Muscle of leg (tissue), 11 donors: ENCODE data around the gene MYD88. TPM values are rescaled to one million over a fixed set of nuclear protein-coding genes. Genes with fewer than 3 reads are reported as not detected.

ENCODE experiments used
- DNase-seq: peaks from one replicate; pipeline ENCODE4 v3.0.0; 2013
- H3K27ac ChIP-seq: one replicate; pipeline ENCODE4 v1.5.1; 2013; ENCODE audit warnings: mild to moderate bottlenecking, low read length, control low read depth
- H3K27me3 ChIP-seq: one replicate; pipeline ENCODE4 v1.6.1; 2013; ENCODE audit warnings: low read length; ENCODE audit not compliant: control insufficient read depth, insufficient read depth
- H3K36me3 ChIP-seq: one replicate; pipeline ENCODE4 v1.6.1; 2013; ENCODE audit warnings: low read length; ENCODE audit not compliant: control insufficient read depth, insufficient read depth
- H3K4me1 ChIP-seq: one replicate; pipeline ENCODE4 v1.6.1; 2013; ENCODE audit warnings: low read length; ENCODE audit not compliant: control insufficient read depth, insufficient read depth
- H3K4me3 ChIP-seq: one replicate; pipeline ENCODE4 v1.5.1; 2013; ENCODE audit warnings: low read length, control low read depth
- H3K9me3 ChIP-seq: replicated peaks from 2 replicates; pipeline ENCODE4 v1.6.1; 2013; ENCODE audit warnings: low read depth, low read length; ENCODE audit not compliant: control insufficient read depth
- WGBS: methylation state at CpG from one replicate; pipeline ENCODE4 v1.1.5; 2013; ENCODE audit warnings: missing lambda C conversion rate; ENCODE audit not compliant: insufficient coverage; 5-methylcytosine and 5-hydroxymethylcytosine counted together
- polyA plus RNA-seq, 8 donors: library from polyadenylated mRNA; unstranded; fragments of 120-200 nt; gene quantifications; one replicate each; pipeline versions ENCODE4 v1.2.1 to v1.2.3, GENCODE V29; 2013; ENCODE audit warnings: inconsistent platforms in 1 of 8, low replicate concordance in 1 of 8; ENCODE audit not compliant: insufficient read length in 8 of 8, insufficient read depth in 1 of 8
- total RNA-seq: library from RNA; stranded (reverse); fragments of 120-200 nt; gene quantifications from one replicate; pipeline ENCODE4 v1.2.4, GENCODE V29; 2013

The MYD88 gene
- total and polyA plus RNA-seq, 9 donors, result 3.9 to 31.2 (median 22.7) TPM

DNA sequence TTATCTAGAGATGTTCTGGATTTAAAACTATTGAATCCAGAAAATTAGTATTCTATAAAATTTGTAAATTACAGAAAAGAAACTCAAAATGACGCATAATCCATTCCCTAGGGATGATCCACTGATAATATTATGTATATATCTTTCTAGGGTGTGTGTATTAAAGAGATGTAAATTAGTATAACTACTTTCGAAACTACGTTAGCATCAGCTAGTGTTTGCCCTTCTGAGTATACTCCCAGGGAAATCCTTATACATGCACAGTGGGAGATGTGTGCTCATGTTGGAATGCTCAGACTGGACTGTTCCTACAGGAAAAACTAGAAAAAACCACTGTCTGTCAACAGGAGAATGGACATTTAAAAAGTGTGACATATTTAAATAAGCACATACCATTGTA lies 38.0 kb upstream of the MYD88 start:
- H3K27me3 ChIP-seq, result no peaks in the 10 kb centered on the region
- WGBS, result no CpG with 5 or more reads among the region's 3 CpGs
- H3K4me1 ChIP-seq, result no peaks in the 10 kb centered on the region

DNA sequence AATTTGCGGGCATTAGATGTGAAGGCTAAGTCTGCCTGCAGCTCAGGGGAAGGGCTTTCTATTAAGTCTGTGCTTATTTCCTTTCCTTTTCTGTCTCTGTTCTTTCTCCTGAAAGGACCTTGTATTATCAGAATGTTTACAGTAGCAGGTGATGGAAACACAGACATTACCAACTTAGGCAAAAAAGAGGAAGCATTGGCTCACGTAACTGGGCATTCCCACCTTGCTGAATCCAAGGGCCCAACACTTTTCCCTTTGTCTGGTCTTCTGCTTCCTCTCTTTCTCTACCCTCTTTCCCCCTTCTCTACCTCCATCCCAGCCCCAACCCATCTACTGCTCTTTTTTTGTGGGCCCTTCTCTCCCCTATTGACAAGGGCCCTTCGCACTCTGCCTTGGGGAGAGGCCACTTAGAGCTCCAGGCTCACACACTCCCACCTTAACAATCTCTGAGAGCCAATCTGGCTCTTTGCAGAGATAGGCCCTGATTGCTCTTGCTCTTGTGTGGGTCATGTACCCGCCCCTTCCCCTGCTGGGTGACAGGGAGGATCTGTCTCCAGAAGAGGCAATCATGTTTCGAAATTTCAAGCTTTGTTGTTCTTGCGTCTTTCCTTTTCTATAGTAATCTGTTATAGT lies 36.5 kb upstream of the MYD88 start:
- Histone ChIP-seq H3K36me3 (no peaks in the 10 kb centered on the region), H3K9me3 (peaks cover 5% of the 10 kb centered on the region), H3K4me1 (no peaks in the 10 kb centered on the region), H3K27me3 (no peaks in the 10 kb centered on the region), H3K4me3 (no peak overlapping the region), H3K27ac (no peak overlapping the region)
- DNase-seq, result no peak
- 57% methylated on average over 1 of the region's 6 CpGs for WGBS

More for the DNA sequence above, 38.0 kb upstream of the MYD88 start:
- peaks cover 5% of the 10 kb centered on the region for H3K9me3 ChIP-seq
- no peak for DNase-seq
- H3K36me3 ChIP-seq, result no peaks in the 10 kb centered on the region
- H3K27ac ChIP-seq, result no peak overlapping the region
- H3K4me3 ChIP-seq, result no peak overlapping the region

DNA sequence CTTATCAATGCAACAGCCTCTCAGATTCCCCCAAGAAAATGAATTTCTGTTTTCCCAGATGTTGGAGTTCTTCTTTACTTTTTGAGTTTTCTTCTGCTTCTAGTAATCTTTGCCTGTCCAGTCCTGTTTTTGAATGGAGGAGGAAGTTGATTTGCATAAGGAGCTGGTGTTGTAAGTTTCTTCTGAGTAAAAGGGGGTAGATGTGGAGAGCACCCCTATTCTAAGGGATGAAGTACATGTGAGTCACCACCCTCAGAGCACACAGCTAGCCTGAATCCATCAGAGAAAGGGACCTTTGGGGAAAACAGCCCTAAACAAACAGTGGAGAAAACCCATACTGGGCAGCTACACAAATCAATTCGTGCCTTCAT lies 36.0 kb upstream of the MYD88 start:
- H3K36me3 ChIP-seq, result no peaks in the 10 kb centered on the region
- H3K9me3 ChIP-seq, result peaks cover 5% of the 10 kb centered on the region
- DNase-seq, result no peak
- H3K4me3 ChIP-seq, result no peak overlapping the region
- H3K27ac ChIP-seq, result no peak overlapping the region
- no peaks in the 10 kb centered on the region for H3K27me3 ChIP-seq
- no peaks in the 10 kb centered on the region for H3K4me1 ChIP-seq
- no CpG with 5 or more reads among the region's 1 CpG for WGBS

DNA sequence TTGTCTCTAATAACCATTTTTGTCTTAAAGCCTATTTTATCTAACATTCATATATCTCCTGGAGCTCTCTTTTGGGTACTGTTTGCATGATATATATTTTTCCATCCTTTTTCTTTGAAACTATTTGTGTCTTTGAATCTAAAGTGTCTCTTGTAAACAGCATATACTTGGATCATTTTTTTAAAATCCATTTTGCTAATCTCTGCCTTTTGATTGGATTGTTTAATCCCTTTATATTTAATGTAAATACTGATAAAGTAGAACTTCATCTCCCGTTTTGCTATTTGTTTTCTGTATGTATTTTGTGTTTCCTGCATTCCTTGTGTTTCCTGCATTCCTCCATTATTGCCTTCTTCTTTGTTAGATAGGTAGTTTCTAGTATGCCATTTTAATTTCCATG lies 32.9 kb upstream of the MYD88 start:
- H3K9me3 ChIP-seq, result peaks cover 5% of the 10 kb centered on the region
- no peak overlapping the region for H3K27ac ChIP-seq
- H3K4me3 ChIP-seq, result no peak overlapping the region
- DNase-seq, result no peak
- no peaks in the 10 kb centered on the region for H3K4me1 ChIP-seq
- H3K36me3 ChIP-seq, result no peaks in the 10 kb centered on the region
- H3K27me3 ChIP-seq, result no peaks in the 10 kb centered on the region
- no CpG with 5 or more reads among the region's 1 CpG for WGBS

DNA sequence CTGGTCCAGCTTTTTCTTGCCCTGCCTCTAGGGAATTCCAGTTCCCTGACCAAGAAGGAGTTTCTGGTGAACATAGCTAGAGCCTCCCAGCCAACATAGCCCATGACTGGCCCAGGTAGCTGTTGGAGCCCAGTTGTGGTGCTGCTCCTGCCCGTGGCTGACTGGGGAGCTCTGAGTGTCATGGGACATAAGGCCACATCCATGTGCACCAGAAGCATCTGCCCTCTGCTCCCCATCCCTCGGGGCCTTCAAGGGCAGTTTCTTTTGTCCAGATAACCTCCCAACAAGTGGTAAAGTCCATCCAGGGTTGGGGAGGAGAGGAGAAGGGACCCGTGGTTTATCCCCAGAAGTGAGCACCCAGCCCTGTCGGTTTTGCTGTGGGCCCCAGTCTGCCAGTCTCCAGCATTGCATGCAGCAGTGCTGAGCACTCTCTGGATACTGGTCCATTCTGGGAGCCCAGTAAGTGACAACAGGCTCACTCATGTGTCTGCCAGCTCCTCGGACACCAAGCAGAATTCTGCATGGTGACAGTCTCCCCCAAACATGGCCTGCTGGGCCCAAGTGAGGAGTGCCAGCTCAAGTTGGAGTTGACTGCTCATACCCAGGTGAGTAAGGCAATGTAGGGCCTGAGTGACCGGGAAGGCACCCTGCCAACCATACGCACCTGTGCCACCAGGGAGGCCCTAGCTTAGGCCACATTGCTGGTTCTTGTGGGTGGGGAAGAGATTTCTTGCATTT lies 30.4 kb upstream of the MYD88 start:
- WGBS, result 96% methylated on average over 5 of the region's 7 CpGs
- H3K27me3 ChIP-seq, result no peaks in the 10 kb centered on the region
- peaks cover 5% of the 10 kb centered on the region for H3K9me3 ChIP-seq
- no peak for DNase-seq
- no peak overlapping the region for H3K27ac ChIP-seq
- no peak overlapping the region for H3K4me3 ChIP-seq
- H3K36me3 ChIP-seq, result no peaks in the 10 kb centered on the region
- H3K4me1 ChIP-seq, result peaks cover 9% of the 10 kb centered on the region

DNA sequence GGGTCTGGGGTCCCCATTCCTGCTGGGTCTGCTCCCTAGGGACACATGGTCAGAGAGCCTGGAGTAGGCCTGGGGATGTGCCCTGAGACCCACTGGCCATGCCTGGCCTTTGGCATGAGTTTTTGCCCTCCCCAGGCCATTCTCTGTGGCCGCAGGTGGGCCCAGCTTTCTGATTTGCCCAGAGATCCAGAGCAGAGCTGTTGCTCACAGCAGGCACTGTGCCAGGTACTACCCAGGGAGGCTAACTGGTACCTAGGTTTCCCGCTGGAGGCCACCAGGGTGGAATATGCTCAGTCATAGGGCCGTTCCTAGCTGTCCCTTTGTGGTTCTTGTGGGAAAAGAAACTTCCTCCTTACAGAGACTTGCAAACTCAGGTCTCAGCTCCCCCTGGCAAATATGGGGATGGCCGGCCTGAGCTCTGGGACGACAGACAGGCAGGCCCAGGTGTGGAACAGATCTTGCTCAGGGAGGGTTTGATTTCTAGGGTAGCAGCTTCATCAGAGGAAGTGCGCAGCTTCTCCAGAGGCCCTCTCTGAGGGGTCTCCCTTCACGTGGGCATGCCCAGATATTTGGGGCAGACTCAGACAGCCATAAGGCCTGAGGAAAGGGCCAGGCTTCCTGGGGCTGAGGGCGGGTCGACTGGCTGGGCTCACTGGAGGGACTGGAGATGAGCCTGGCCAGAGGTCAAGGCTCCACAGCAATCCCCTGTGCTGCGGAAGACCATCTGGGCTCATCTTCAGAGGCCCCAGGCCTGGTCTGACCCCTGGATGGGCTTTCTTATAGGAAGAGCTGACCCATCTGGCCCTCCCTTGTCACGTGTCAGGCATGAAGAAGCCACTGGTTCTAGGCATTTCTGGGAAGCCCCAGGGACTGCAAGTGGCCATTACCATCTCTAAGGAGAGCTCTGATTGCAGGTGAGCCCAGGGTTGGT lies 29.5 kb upstream of the MYD88 start:
- H3K27me3 ChIP-seq, result no peaks in the 10 kb centered on the region
- no peak overlapping the region for H3K4me3 ChIP-seq
- 71% methylated on average over 8 of the region's 11 CpGs for WGBS
- no peaks in the 10 kb centered on the region for H3K36me3 ChIP-seq
- peaks cover 9% of the 10 kb centered on the region for H3K4me1 ChIP-seq
- H3K27ac ChIP-seq, result no peak overlapping the region
- no peak for DNase-seq
- H3K9me3 ChIP-seq, result peaks cover 5% of the 10 kb centered on the region

DNA sequence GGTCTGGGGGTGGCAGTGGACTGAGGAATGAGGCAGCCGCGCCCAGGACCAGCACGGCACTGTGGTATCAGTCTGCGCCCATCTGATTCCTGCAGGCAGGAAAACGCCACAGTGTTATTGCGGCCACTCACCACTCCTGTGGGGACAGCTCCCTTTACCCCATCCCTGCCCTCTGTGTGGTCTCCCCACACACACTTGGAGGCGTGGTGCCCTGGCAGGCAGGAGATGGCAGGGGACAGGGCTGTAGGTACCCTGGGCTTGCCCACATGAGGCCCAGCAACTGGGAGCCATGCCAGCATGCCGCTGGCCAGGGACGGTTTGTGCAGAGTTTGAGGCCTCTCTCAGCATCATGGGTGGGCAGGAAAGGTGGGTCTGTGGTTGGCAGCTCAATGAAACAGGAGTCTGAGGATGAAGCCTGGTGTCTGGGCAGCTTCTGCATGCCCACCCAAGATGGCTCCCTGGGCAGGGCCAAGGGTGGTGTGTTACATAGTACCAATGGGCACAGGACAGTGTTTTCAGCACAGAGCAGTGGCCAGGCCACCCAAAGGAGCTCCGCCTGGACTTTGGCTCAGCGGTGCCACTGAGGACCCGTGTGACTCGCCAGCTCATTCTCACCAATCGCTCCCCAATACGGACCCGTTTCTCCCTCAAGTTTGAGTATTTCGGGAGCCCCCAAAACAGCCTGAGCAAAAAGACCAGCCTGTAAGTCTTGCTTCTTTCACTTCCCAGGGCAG lies 28.7 kb upstream of the MYD88 start:
- H3K27me3 ChIP-seq, result no peaks in the 10 kb centered on the region
- WGBS, result 92% methylated on average over 14 of the region's 17 CpGs
- H3K9me3 ChIP-seq, result peaks cover 5% of the 10 kb centered on the region
- no peaks in the 10 kb centered on the region for H3K36me3 ChIP-seq
- no peak overlapping the region for H3K27ac ChIP-seq
- DNase-seq, result no peak
- no peak overlapping the region for H3K4me3 ChIP-seq
- H3K4me1 ChIP-seq, result peaks cover 9% of the 10 kb centered on the region

DNA sequence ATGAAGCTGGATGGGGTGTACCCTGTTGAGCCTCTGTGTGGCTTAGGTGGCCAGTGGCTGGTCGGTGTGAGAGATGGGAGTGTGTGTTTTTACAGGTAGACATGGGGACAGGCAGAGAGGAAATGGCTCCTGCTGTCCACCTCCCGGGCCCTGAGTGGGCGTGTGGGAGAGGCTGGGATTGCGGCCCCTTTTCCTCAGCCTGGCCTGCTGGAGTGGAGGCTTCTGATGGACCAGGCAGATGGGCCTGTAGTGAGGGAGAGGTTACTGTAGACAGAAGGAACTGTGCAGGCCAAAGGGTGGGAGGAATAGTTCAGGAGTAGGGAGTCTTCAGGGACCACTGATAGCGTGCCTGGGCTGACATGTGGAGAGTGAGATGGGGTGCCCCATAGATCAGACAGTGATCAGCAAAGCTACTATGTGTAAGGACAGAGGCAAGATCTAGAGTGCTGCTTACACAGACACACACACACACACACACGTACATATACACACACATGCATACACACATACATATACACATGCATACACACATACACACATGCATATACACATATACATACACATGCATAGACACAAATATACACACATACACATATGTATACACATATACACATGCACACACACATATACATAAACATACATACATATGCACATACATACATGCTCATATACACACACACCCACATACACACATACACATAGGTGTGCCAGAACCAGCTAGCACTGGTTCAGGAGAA lies 28.0 kb upstream of the MYD88 start:
- H3K4me1 ChIP-seq, result peaks cover 9% of the 10 kb centered on the region
- WGBS, result 80% methylated on average over 6 of the region's 6 CpGs

DNA sequence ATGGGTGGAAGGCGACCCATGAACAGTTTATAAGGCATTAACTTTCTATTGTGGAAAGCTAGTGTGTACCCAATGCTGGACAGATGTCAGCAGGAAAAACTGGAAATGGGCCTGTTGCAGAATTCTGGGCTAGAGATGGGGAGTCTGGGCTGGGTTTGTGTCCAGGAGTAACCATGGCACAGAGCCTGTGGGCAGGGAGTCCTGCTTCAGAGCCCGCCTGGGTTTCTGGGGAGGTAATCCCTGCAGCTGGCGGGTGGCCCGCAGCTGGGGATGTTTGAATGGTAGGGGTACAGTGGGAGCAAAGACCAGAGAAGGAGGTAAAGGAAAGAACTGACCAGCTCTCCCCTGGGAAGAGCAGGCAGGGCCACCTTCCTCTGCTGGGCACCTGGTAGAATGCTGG lies 27.3 kb upstream of the MYD88 start:
- WGBS, result 57% methylated on average over 1 of the region's 4 CpGs
- H3K9me3 ChIP-seq, result no peaks in the 10 kb centered on the region
- no peak overlapping the region for H3K27ac ChIP-seq
- no peaks in the 10 kb centered on the region for H3K36me3 ChIP-seq
- peaks cover 9% of the 10 kb centered on the region for H3K4me1 ChIP-seq
- H3K4me3 ChIP-seq, result no peak overlapping the region
- DNase-seq, result no peak
- H3K27me3 ChIP-seq, result peaks cover 2% of the 10 kb centered on the region

More for the DNA sequence above, 28.0 kb upstream of the MYD88 start:
- Histone ChIP-seq H3K36me3 (no peaks in the 10 kb centered on the region), H3K27ac (no peak overlapping the region), H3K27me3 (peaks cover 1% of the 10 kb centered on the region), H3K9me3 (peaks cover under 1% of the 10 kb centered on the region), H3K4me3 (no peak overlapping the region)
- DNase-seq, result no peak
